Astrocyte of the spinal cord (primary cell): ENCODE measurements around the gene VTI1B.

Experiments
- DNase-seq: peaks from one replicate; pipeline ENCODE4 v3.0.0; 2011; ENCODE audit warnings: low read depth, low spot score
- H3K4me3 ChIP-seq: 2 replicates; pipeline ENCODE4 v1.5.1; 2011; ENCODE audit warnings: low read depth, mild to moderate bottlenecking, low read length, moderate library complexity
- CTCF ChIP-seq: IDR thresholded peaks from 2 replicates; pipeline ENCODE4 v1.5.1; 2012; ENCODE audit warnings: low read depth, mild to moderate bottlenecking, low read length, inconsistent platforms
- in situ Hi-C: cut with HindIII; loops from 2 replicates; pipeline ENCODE4 v1.10.0; 2017; ENCODE audit warnings: low sequenced_read_pairs

The VTI1B gene

GRCh38 chr14:67623114-67623513 lies 51.3 kb downstream of the VTI1B start:
- no peak for DNase-seq
- H3K4me3 ChIP-seq, result no peak overlapping the region
- TF ChIP-seq CTCF, result no peak
- in situ Hi-C loops, result no loop called here

GRCh38 chr14:67622675-67623074 lies 51.8 kb downstream of the VTI1B start:
- in situ Hi-C loops, result no loop called here
- no peak overlapping the region for H3K4me3 ChIP-seq
- no peak for TF ChIP-seq CTCF
- peak; percentile 90 for DNase-seq

- TF ChIP-seq CTCF, result no peak
- H3K4me3 ChIP-seq, result peak overlapping the region; percentile 72
- peak; percentile 27 for DNase-seq
- in situ Hi-C loops, result no loop called here
Measured at GRCh38 chr14:67620217-67620785, 54.1 kb downstream of the VTI1B start.

- TF ChIP-seq CTCF, result no peak
- DNase-seq, result peak; percentile 90
- in situ Hi-C loops, result no loop called here
- H3K4me3 ChIP-seq, result peak within 1 kb of the TSS; percentile 72
Measured at GRCh38 chr14:67619446-67620216, 54.8 kb downstream of the VTI1B start, which contains the start of gene ARG2. Gene ARG2, plus strand, starts transcription at chr14:67619920. Its CDS starts 58 bp downstream, at chr14:67619978.

- peak; percentile 68 for TF ChIP-seq CTCF
- in situ Hi-C loops, result no loop called here
- DNase-seq, result peak; percentile 85
- no peak overlapping the region for H3K4me3 ChIP-seq
Measured at GRCh38 chr14:67618617-67619063, 55.8 kb downstream of the VTI1B start.

GRCh38 chr14:67610491-67610890 lies 63.9 kb downstream of the VTI1B start:
- no peak for TF ChIP-seq CTCF
- H3K4me3 ChIP-seq, result no peak overlapping the region
- in situ Hi-C loops, result no loop called here
- DNase-seq, result no peak
